K562 (cell line): Measurements from ENCODE around the gene EML3. TPM values are rescaled to one million over a fixed set of nuclear protein-coding genes. Genes with fewer than 3 reads are reported as not detected.
A peak's percentile ranks its signal among the peaks of the same experiment; 100 is the strongest.

Experiments
- ATAC-seq: fragments of 200-7000 bp; cut with Tn5 transposase; 3 replicates; pipeline ENCODE4 v1.9.1; 2020; ENCODE audit warnings: moderate library complexity
- BruUV-seq: library from RNA; stranded (reverse); fragments of 400-500 nt; replicated peaks from 2 replicates; lab custom pipeline; 2021; lab: Mats Ljungman, UMichigan
- CTCF ChIA-PET: fragments of 300-600 bp; formaldehyde crosslinking; extraction: SDS; loops from one replicate; lab custom pipeline; 2021; ENCODE audit warnings: low intra/inter-chr PET ratio; lab: Yijun Ruan, JAX
- POLR2A ChIA-PET: fragments of 300-600, 350-650 bp; sonication (Branson Sonifier 250); formaldehyde crosslinking; extraction: SDS; loops from one replicate; lab custom pipeline; 2021; ENCODE audit warnings: antibody characterized with exemption, inconsistent platforms; lab: Yijun Ruan, JAX
- DNase-seq, 4 experiments: peaks; one replicate each; pipeline versions ENCODE4 v3.0.0 to v3.0.0-alpha.2; 2011 to 2018; ENCODE audit warnings: low spot score in 3 of 4, mixed read lengths in 3 of 4; ENCODE audit errors: extremely low read depth in 1 of 4
- FAIRE-seq: peaks from 2 replicates; lab custom pipeline; 2011; peaks lifted over from hg19 to GRCh38; lab: Jason Lieb, UNC
- H2AFZ ChIP-seq: 2 replicates; pipeline ENCODE4 v1.6.0; 2011; ENCODE audit warnings: low read depth, low read length, control low read depth, inconsistent platforms
- H3K27ac ChIP-seq: fragments of 200-600 bp; 3 replicates; pipeline ENCODE4 v1.8.0; 2011; ENCODE audit warnings: low read depth, mild to moderate bottlenecking, control low read depth, inconsistent platforms, low read length, moderate library complexity, mixed read lengths; ENCODE audit errors: extremely low read depth
- H3K27me3 ChIP-seq, 2 experiments: fragments of 300-600 bp in 1 of 2; 2 replicates in 1 of 2; 3 replicates in 1 of 2; pipeline versions ENCODE4 v1.6.0 to v1.8.0; 2011; ENCODE audit warnings: inconsistent platforms in 2 of 2, low read length in 2 of 2, mild to moderate bottlenecking in 1 of 2, mixed read lengths in 1 of 2, moderate library complexity in 1 of 2; ENCODE audit not compliant: control insufficient read depth in 2 of 2, insufficient read depth in 2 of 2
- H3K36me3 ChIP-seq: fragments of 300-600 bp; 3 replicates; pipeline ENCODE4 v1.8.0; 2011; ENCODE audit warnings: mild to moderate bottlenecking, low read length, inconsistent platforms; ENCODE audit not compliant: control insufficient read depth, insufficient read depth
- H3K4me1 ChIP-seq, 2 experiments: fragments of 200-600 bp in 1 of 2; replicated peaks in 1 of 2; 2 replicates in 1 of 2; 3 replicates in 1 of 2; pipeline versions ENCODE4 v1.5.1 to v1.8.0; 2011; ENCODE audit warnings: inconsistent platforms in 2 of 2, low read length in 2 of 2, mild to moderate bottlenecking in 1 of 2, mixed read lengths in 1 of 2, moderate library complexity in 1 of 2; ENCODE audit not compliant: control insufficient read depth in 2 of 2, insufficient read depth in 2 of 2
- H3K4me2 ChIP-seq: 2 replicates; pipeline ENCODE4 v1.6.1; 2011; ENCODE audit warnings: low read length, control low read depth, inconsistent platforms, mixed read lengths; ENCODE audit not compliant: insufficient read depth
- H3K4me3 ChIP-seq: fragments of 200-600 bp; sonication (generic), shearing (Covaris generic); 2 replicates; pipeline ENCODE4 v1.5.1; 2016; ENCODE audit warnings: control low read depth, inconsistent platforms
- H3K79me2 ChIP-seq: fragments of 200-600 bp; 3 replicates; pipeline ENCODE4 v1.8.0; 2011; ENCODE audit warnings: low read length, inconsistent platforms; ENCODE audit not compliant: control insufficient read depth, insufficient read depth
- H3K9ac ChIP-seq, 2 experiments: 2 replicates each; pipeline versions ENCODE4 v1.6.0 to v1.6.1; 2011; ENCODE audit warnings: low read depth in 2 of 2, low read length in 2 of 2, control low read depth in 1 of 2, inconsistent platforms in 1 of 2, mild to moderate bottlenecking in 1 of 2, mixed read lengths in 1 of 2; ENCODE audit not compliant: insufficient read depth in 1 of 2
- H3K9me1 ChIP-seq: one replicate; pipeline ENCODE4 v1.6.0; 2011; ENCODE audit warnings: inconsistent platforms, mild to moderate bottlenecking, low read length, moderate library complexity; ENCODE audit not compliant: control insufficient read depth, insufficient read depth
- H3K9me3 ChIP-seq: replicated peaks from 2 replicates; pipeline ENCODE4 v1.5.1; 2011; ENCODE audit warnings: low read depth, low read length, inconsistent platforms; ENCODE audit not compliant: control insufficient read depth, insufficient read depth
- H4K20me1 ChIP-seq: replicated peaks from 2 replicates; pipeline ENCODE4 v1.6.1; 2011; ENCODE audit warnings: low read length, inconsistent platforms, mixed read lengths; ENCODE audit not compliant: control insufficient read depth, insufficient read depth
- BRF1 ChIP-seq: IDR thresholded peaks from 3 replicates; pipeline ENCODE4 v1.6.1; 2011; ENCODE audit warnings: borderline replicate concordance, mild to moderate bottlenecking; ENCODE audit not compliant: insufficient read length; ENCODE audit errors: extremely low read depth
- CHD1 ChIP-seq: fragments of 200-600 bp; sonication (generic); IDR thresholded peaks from one replicate; pipeline ENCODE4 v1.6.1; 2012; ENCODE audit warnings: mild to moderate bottlenecking, moderate library complexity, low read length, inconsistent platforms
- FOXJ2 ChIP-seq: fragments of 200-800 bp; sonication (Bioruptor generic); IDR thresholded peaks from 2 replicates; pipeline ENCODE4 v1.6.1; 2016; ENCODE audit warnings: missing genetic modification characterization, missing compliant biosample characterization
- FOXK1 ChIP-seq: sonication (generic); formaldehyde crosslinking; IDR thresholded peaks from 2 replicates; pipeline ENCODE4 v1.8.0; 2022; ENCODE audit warnings: missing genetic modification reagents, mild to moderate bottlenecking, borderline replicate concordance
- KHSRP ChIP-seq: fragments of 450-650 bp; IDR thresholded peaks from 2 replicates; pipeline ENCODE4 v1.6.1; 2017
- MCM3 ChIP-seq: fragments of 450-650 bp; IDR thresholded peaks from 2 replicates; pipeline ENCODE4 v1.6.1; 2016
- MECOM ChIP-seq: fragments of 250-450 bp; sonication (Bioruptor Pico); IDR thresholded peaks from 2 replicates; pipeline ENCODE4 v1.8.0; 2022; ENCODE audit warnings: inconsistent platforms
- MEIS2 ChIP-seq: fragments of 450-650 bp; IDR thresholded peaks from 2 replicates; pipeline ENCODE4 v1.6.1; 2014; ENCODE audit warnings: mild to moderate bottlenecking; ENCODE audit not compliant: partially characterized antibody
- MTA2 ChIP-seq: fragments of 450-650 bp; IDR thresholded peaks from 2 replicates; pipeline ENCODE4 v1.6.1; 2016; ENCODE audit warnings: low read depth
- MTA3 ChIP-seq: fragments of 450-650 bp; formaldehyde crosslinking; IDR thresholded peaks from 2 replicates; pipeline ENCODE4 v1.6.1; 2017; ENCODE audit warnings: mild to moderate bottlenecking, borderline replicate concordance
- NFATC3 ChIP-seq: fragments of 450-650 bp; IDR thresholded peaks from 2 replicates; pipeline ENCODE4 v1.6.1; 2017; ENCODE audit warnings: mild to moderate bottlenecking
- NR2F6 ChIP-seq: fragments of 450-650 bp; formaldehyde crosslinking; IDR thresholded peaks from 2 replicates; pipeline ENCODE4 v1.4.0; 2020; ENCODE audit warnings: mild to moderate bottlenecking
- PHF8 ChIP-seq: fragments of 200-600 bp; sonication (generic); IDR thresholded peaks from 2 replicates; pipeline ENCODE4 v1.6.1; 2012; ENCODE audit warnings: mixed run types, mild to moderate bottlenecking, inconsistent platforms, low read length, moderate library complexity, borderline replicate concordance
- SETDB1 ChIP-seq: IDR thresholded peaks from one replicate; pipeline ENCODE4 v1.6.1; 2012; ENCODE audit warnings: low read length, control low read depth, inconsistent platforms
- SMAD3 ChIP-seq: fragments of 450-650 bp; formaldehyde crosslinking; conservative IDR thresholded peaks from 2 replicates; pipeline ENCODE4 v1.4.0; 2020; ENCODE audit warnings: mild to moderate bottlenecking
- SMARCA4 ChIP-seq: fragments of 450-650 bp; IDR thresholded peaks from 2 replicates; pipeline ENCODE4 v1.6.1; 2016
- SOX6 ChIP-seq: fragments of 450-650 bp; IDR thresholded peaks from 2 replicates; pipeline ENCODE4 v1.6.1; 2014; ENCODE audit warnings: mild to moderate bottlenecking
- SRF ChIP-seq, 2 experiments: fragments of 250-450, 450-650 bp in 1 of 2; sonication (Bioruptor Pico) in 1 of 2; sonication (generic) in 1 of 2; formaldehyde crosslinking; IDR thresholded peaks; 2 replicates each; pipeline versions ENCODE4 v1.5.0 to v1.5.1; 2020 to 2022; ENCODE audit warnings: mild to moderate bottlenecking in 1 of 2, missing genetic modification reagents in 1 of 2
- ZBTB1 ChIP-seq: sonication (generic); formaldehyde crosslinking; IDR thresholded peaks from 2 replicates; pipeline ENCODE4 v1.8.1; 2023; ENCODE audit warnings: missing genetic modification reagents, low read depth, mild to moderate bottlenecking, borderline replicate concordance
- WGBS: fragments of 100-300 bp; shearing (Covaris generic); methylation state at CpG from one replicate; pipeline ENCODE4 v1.1.6; 2016; ENCODE audit warnings: low coverage, mixed read lengths; ENCODE audit not compliant: insufficient coverage; ENCODE audit errors: missing lambda C conversion rate; 5-methylcytosine and 5-hydroxymethylcytosine counted together
- in situ Hi-C: fragments of 300-500 bp; cut with MboI; formaldehyde crosslinking; loops from 4 replicates; pipeline ENCODE4 v1.15.0; 2018; ENCODE audit warnings: inconsistent platforms, mixed read lengths
- intact Hi-C: fragments of 100-400 bp; cut with micrococcal nuclease; formaldehyde crosslinking; loops from 2 replicates; pipeline ENCODE4 v1.14.2; 2022
- polyA plus RNA-seq, 8 experiments: library from polyadenylated mRNA; depleted of rRNA in 4 of 8; stranded (reverse) in 5 of 8; unstranded in 3 of 8; fragments of >200 nt; fragmentation: Nextera tagmentation in 2 of 8; fragmentation: Illumina TruSeq in 1 of 8; extraction: Ambion mirVana in 2 of 8; extraction: Trizol in 1 of 8; gene quantifications; 2 replicates each; pipeline versions ENCODE4 v1.2.1 to v1.2.3, GENCODE V29; 2011 to 2014; ENCODE audit warnings: inconsistent platforms in 1 of 8, missing spikeins in 1 of 8
- total RNA-seq, 7 experiments: library from RNA; depleted of rRNA in 6 of 7; stranded (reverse); fragments of >200 nt in 6 of 7; fragmentation: Illumina TruSeq in 2 of 7; extraction: Trizol in 2 of 7; gene quantifications; 2 replicates each; pipeline versions ENCODE4 v1.2.1 to v1.2.3, GENCODE V29; 2011 to 2021; ENCODE audit warnings: low replicate concordance in 1 of 7
- TF ChIP-seq, protein P1 (sequence below): fragments of 450-650 bp; IDR thresholded peaks from 2 replicates; pipeline ENCODE4 v1.6.1; 2016
- TF ChIP-seq, protein P2 (sequence below): fragments of 250-450 bp; sonication (Bioruptor Pico); IDR thresholded peaks from 2 replicates; pipeline ENCODE4 v1.5.0; 2020; ENCODE audit warnings: mild to moderate bottlenecking
- TF ChIP-seq, protein P3 (sequence below): fragments of 450-650 bp; formaldehyde crosslinking; IDR thresholded peaks from 2 replicates; pipeline ENCODE4 v1.4.0; 2020; ENCODE audit warnings: mild to moderate bottlenecking, moderate library complexity

EML3 gene
- total and polyA plus RNA-seq, 9 of the 15 experiments (the other 6 are each of a cell fraction or from before 2014, with no cell fraction given), result 0.32 to 90.5 (median 26.4) TPM

DNA sequence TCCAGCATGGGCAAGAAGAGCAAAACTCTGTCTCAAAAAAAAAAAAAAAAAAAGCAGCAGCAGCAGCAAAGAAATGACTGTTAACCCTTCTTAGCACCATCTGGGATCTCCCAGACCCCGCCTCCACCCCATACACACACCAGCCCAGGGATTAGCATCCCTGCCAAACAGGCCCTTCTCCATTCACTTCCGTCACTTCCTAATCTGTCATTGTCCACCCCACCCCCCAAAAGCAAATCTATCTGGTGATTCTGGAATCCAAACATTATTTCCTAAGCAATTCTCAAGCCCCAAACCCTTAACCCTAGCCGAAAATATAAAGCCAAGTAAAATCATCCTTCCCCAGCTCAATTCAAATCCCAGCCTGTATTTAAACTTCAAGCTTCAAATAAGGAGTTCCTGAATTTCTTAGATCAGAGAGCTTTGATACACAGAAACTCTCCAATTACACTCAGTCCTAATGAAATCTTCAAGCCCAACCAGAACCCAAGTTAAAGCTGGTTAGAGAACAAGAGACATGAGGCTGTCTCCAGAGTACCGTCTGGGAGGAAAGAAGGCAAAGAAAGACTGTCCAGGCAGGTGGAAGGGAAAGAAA is 60.0 kb downstream of the EML3 start:
- DNase-seq, result peak in 1 of 4 experiments; percentile 33
- ATAC-seq, result peak; percentile 4
- FAIRE-seq, result no peak
- no peaks in the 10 kb centered on the region for H3K9me3 ChIP-seq
- H3K9ac ChIP-seq, result peak overlapping the region; percentile 62 to 77
- peaks cover 70 to 73% of the 10 kb centered on the region in 2 experiments for H3K4me1 ChIP-seq
- no peaks in the 10 kb centered on the region for H3K79me2 ChIP-seq
- H3K36me3 ChIP-seq, result peaks cover 14% of the 10 kb centered on the region; the same call in 2 of the 3 replicates
- no TSS peak for BruUV-seq
- intact Hi-C loops (no loop called here), in situ Hi-C loops (loop anchor here (10.0 kb wide), 1 partner anchor 158 kb away; no protein-coding TSS in a partner anchor)
- H3K4me2 ChIP-seq, result peak overlapping the region; percentile 74
- WGBS, result 38% methylated on average over 4 of the region's 4 CpGs
- H3K4me3 ChIP-seq, result no peak overlapping the region
- POLR2A ChIA-PET, result interaction anchor here (0.7 to 3.4 kb wide), 18 partner anchors 8 to 180 kb away, joined by 3 to 13 read pairs (median 4); partner anchors contain the start of genes C11orf98, CSKMT, EEF1G and MTA2
- H3K9me1 ChIP-seq, result no peaks in the 10 kb centered on the region
- no peaks in the 10 kb centered on the region; the same call in 1 of the 2 replicates for H4K20me1 ChIP-seq
- H3K27ac ChIP-seq, result peak overlapping the region; percentile 79
- CTCF ChIA-PET, result no interaction called here
- H3K27me3 ChIP-seq, result no peaks in the 10 kb centered on the region
- peak overlapping the region; percentile 94 for H2AFZ ChIP-seq
- TF ChIP-seq FOXJ2 (tag) (no peak), SRF (CRISPR knock-in tag; IDR thresholded peaks at IDR 0.05) (no peak), SMARCA4 (no peak), CHD1 (no peak), SOX6 (no peak), FOXK1 (CRISPR knock-in tag) (no peak), MEIS2 (no peak), MTA3 (no peak), NFATC3 (peak; percentile 60; the same call in 1 of the 2 replicates), KHSRP (peak; percentile 54; the same call in 1 of the 2 replicates), MTA2 (no peak), SMAD3 (CRISPR knock-in tag) (no peak), NR2F6 (CRISPR knock-in tag) (no peak), MECOM (no peak), SETDB1 (no peak), BRF1 (no peak), PHF8 (no peak), MCM3 (no peak), ZBTB1 (no peak)
- TF ChIP-seq, protein P1, sequence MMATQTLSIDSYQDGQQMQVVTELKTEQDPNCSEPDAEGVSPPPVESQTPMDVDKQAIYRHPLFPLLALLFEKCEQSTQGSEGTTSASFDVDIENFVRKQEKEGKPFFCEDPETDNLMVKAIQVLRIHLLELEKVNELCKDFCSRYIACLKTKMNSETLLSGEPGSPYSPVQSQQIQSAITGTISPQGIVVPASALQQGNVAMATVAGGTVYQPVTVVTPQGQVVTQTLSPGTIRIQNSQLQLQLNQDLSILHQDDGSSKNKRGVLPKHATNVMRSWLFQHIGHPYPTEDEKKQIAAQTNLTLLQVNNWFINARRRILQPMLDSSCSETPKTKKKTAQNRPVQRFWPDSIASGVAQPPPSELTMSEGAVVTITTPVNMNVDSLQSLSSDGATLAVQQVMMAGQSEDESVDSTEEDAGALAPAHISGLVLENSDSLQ, result no peak
- TF ChIP-seq, protein P2, sequence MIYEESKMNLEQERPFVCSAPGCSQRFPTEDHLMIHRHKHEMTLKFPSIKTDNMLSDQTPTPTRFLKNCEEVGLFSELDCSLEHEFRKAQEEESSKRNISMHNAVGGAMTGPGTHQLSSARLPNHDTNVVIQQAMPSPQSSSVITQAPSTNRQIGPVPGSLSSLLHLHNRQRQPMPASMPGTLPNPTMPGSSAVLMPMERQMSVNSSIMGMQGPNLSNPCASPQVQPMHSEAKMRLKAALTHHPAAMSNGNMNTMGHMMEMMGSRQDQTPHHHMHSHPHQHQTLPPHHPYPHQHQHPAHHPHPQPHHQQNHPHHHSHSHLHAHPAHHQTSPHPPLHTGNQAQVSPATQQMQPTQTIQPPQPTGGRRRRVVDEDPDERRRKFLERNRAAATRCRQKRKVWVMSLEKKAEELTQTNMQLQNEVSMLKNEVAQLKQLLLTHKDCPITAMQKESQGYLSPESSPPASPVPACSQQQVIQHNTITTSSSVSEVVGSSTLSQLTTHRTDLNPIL (CRISPR knock-in tag), result no peak
- TF ChIP-seq, protein P3, sequence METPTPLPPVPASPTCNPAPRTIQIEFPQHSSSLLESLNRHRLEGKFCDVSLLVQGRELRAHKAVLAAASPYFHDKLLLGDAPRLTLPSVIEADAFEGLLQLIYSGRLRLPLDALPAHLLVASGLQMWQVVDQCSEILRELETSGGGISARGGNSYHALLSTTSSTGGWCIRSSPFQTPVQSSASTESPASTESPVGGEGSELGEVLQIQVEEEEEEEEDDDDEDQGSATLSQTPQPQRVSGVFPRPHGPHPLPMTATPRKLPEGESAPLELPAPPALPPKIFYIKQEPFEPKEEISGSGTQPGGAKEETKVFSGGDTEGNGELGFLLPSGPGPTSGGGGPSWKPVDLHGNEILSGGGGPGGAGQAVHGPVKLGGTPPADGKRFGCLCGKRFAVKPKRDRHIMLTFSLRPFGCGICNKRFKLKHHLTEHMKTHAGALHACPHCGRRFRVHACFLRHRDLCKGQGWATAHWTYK, result no peak
